GM12873 (cell line): Measurements from ENCODE around the gene IL6.

Experiments
- CTCF ChIP-seq: IDR thresholded peaks from 2 replicates; pipeline ENCODE4 v1.5.1; 2012; ENCODE audit warnings: low read depth, mild to moderate bottlenecking, moderate library complexity, low read length, control low read depth; ENCODE audit not compliant: insufficient read depth; ENCODE audit errors: missing control alignments

IL6 gene

GRCh38 chr7:22759721-22760120, 32.7 kb downstream of the IL6 start:
- TF ChIP-seq CTCF, result no peak

GRCh38 chr7:22762866-22763265, 35.9 kb downstream of the IL6 start:
- TF ChIP-seq CTCF, result no peak

- TF ChIP-seq CTCF, result no peak
Measured at GRCh38 chr7:22765609-22766008, 38.6 kb downstream of the IL6 start.

GRCh38 chr7:22771194-22771871, 44.3 kb downstream of the IL6 start:
- TF ChIP-seq CTCF, result no peak

GRCh38 chr7:22771872-22772228, 44.9 kb downstream of the IL6 start:
- TF ChIP-seq CTCF, result no peak

- TF ChIP-seq CTCF, result no peak
Measured at GRCh38 chr7:22772885-22773284, 45.9 kb downstream of the IL6 start.

- no peak for TF ChIP-seq CTCF
Measured at GRCh38 chr7:22776964-22777363, 50.0 kb downstream of the IL6 start.

GRCh38 chr7:22781230-22781711, 54.3 kb downstream of the IL6 start:
- no peak for TF ChIP-seq CTCF
